Astrocyte (in vitro differentiated cells and primary cell): Measurements from ENCODE around the gene ADGRB2.

Experiments
- EZH2 ChIP-seq: IDR thresholded peaks from 2 replicates; pipeline ENCODE4 v1.6.1; 2012; ENCODE audit warnings: mild to moderate bottlenecking, low read length, inconsistent platforms; ENCODE audit not compliant: insufficient read depth
- TF ChIP-seq, protein P1 (sequence below): IDR thresholded peaks from 2 replicates; pipeline ENCODE4 v1.5.1; 2011; ENCODE audit warnings: low read depth, mild to moderate bottlenecking, inconsistent platforms, low read length, moderate library complexity; ENCODE audit not compliant: insufficient read depth

DNA sequence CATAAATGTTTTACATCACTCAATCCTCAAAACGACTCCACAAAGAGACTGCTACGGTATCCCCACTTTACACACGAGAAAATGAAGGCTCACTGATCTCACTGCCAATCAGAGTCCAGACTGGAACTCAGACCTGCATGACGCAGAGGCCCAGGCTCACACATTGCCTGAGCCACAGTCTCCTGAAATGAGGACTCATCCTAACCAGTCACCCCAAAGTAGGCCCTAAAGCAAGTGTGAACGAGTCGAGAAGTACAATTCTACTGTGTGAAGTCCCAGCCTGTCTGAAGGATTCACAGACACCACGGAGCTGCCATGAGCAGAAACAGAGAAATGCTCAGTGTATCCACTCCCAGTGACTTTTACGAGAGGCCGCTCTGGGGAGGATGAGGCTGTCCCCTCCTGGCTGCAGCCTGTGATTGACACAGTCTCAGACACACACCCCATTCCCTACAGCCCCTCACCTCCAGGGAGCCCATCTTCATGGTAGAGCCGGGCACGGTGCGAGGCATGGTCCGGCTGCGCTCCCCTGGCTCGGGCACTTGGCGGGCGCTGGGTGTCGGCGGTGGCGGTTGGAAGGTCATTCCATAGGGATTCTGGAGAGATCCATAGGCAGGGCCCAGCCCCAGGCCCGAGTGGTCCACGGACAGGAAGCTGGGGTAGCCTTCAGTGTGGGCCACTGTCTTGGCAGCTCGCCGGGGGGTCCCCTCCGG lies 33.6 kb downstream of the ADGRB2 start:
- TF ChIP-seq EZH2, result no peak
- TF ChIP-seq, protein P1, sequence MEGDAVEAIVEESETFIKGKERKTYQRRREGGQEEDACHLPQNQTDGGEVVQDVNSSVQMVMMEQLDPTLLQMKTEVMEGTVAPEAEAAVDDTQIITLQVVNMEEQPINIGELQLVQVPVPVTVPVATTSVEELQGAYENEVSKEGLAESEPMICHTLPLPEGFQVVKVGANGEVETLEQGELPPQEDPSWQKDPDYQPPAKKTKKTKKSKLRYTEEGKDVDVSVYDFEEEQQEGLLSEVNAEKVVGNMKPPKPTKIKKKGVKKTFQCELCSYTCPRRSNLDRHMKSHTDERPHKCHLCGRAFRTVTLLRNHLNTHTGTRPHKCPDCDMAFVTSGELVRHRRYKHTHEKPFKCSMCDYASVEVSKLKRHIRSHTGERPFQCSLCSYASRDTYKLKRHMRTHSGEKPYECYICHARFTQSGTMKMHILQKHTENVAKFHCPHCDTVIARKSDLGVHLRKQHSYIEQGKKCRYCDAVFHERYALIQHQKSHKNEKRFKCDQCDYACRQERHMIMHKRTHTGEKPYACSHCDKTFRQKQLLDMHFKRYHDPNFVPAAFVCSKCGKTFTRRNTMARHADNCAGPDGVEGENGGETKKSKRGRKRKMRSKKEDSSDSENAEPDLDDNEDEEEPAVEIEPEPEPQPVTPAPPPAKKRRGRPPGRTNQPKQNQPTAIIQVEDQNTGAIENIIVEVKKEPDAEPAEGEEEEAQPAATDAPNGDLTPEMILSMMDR, result no peak
